ENCODE results near the gene ALG9.

GRCh38 chr11:111792955-111793500, 78.4 kb downstream of the ALG9 start:
- TF ChIP-seq CTCF (IDR thresholded peaks at IDR 0.05) (no peak), POLR2A (IDR thresholded peaks at IDR 0.05) (no peak), EP300 (IDR thresholded peaks at IDR 0.05) (no peak)

Measured in tibial nerve (tissue), 4 donors.